NCI-H1417 treated with DMSO at 0.1 percent for 48 hours (cell line): ENCODE data around the gene SLC40A1.

Source experiments
- DNase-seq: peaks from one replicate; lab custom pipeline; 2025; lab: John Stamatoyannopoulos, UW

The SLC40A1 gene

GRCh38 chr2:189512879-189513278 lies 67.7 kb downstream of the SLC40A1 start:
- DNase-seq, result no peak

GRCh38 chr2:189511960-189512319 lies 68.6 kb downstream of the SLC40A1 start:
- DNase-seq, result no peak

GRCh38 chr2:189511210-189511959 lies 69.2 kb downstream of the SLC40A1 start:
- DNase-seq, result no peak
